ENCODE data around the gene DNAH5. TPM values are rescaled to one million over a fixed set of nuclear protein-coding genes. Genes with fewer than 3 reads are reported as not detected.
A peak's percentile ranks its signal among the peaks of the same experiment; 100 is the strongest.

The DNAH5 gene
- total RNA-seq, 6 experiments from 2014 or later = 1.1 to 1.9 (median 1.3) TPM

GRCh38 chr5:13673511-13673910 lies 271.0 kb downstream of the DNAH5 start:
- no peak for TF ChIP-seq CTCF (IDR thresholded peaks at IDR 0.05)
- H3K4me1 Mint-ChIP-seq (ENCODE audit: low read depth) = no peaks in the 10 kb centered on the region
- no peak for DNase-seq

GRCh38 chr5:13664377-13664776 lies 280.1 kb downstream of the DNAH5 start:
- H3K27me3 Mint-ChIP-seq (ENCODE audit: insufficient read depth) = no peaks in the 10 kb centered on the region; the same call in none of the 2 replicates
- peak overlapping the region; percentile 47 for H3K4me3 Mint-ChIP-seq
- H3K36me3 Mint-ChIP-seq (ENCODE audit: low read depth) = no peaks in the 10 kb centered on the region
- peaks cover 3% of the 10 kb centered on the region; the same call in 1 of the 2 replicates for H3K9me3 Mint-ChIP-seq
- no peak for TF ChIP-seq CTCF (IDR thresholded peaks at IDR 0.05)
- H3K27ac Mint-ChIP-seq = peak overlapping the region; percentile 82
- peaks cover 37% of the 10 kb centered on the region for H3K4me1 Mint-ChIP-seq (ENCODE audit: low read depth)
- DNase-seq = peak; percentile 85

More at GRCh38 chr5:13673511-13673910, 271.0 kb downstream of the DNAH5 start:
- H3K36me3 Mint-ChIP-seq (ENCODE audit: low read depth) = no peaks in the 10 kb centered on the region
- no peak overlapping the region for H3K27ac Mint-ChIP-seq
- no peaks in the 10 kb centered on the region for H3K9me3 Mint-ChIP-seq
- H3K4me3 Mint-ChIP-seq = no peak overlapping the region
- H3K27me3 Mint-ChIP-seq (ENCODE audit: insufficient read depth) = no peaks in the 10 kb centered on the region; the same call in 1 of the 2 replicates

- DNase-seq = no peak
- no peak overlapping the region for H3K27ac Mint-ChIP-seq
- no peak for TF ChIP-seq CTCF (IDR thresholded peaks at IDR 0.05)
- H3K27me3 Mint-ChIP-seq (ENCODE audit: insufficient read depth) = no peaks in the 10 kb centered on the region; the same call in 1 of the 2 replicates
- H3K9me3 Mint-ChIP-seq = peaks cover 3% of the 10 kb centered on the region; the same call in 1 of the 2 replicates
- no peak overlapping the region for H3K4me3 Mint-ChIP-seq
- H3K4me1 Mint-ChIP-seq (ENCODE audit: low read depth) = peaks cover 46% of the 10 kb centered on the region
- no peaks in the 10 kb centered on the region for H3K36me3 Mint-ChIP-seq (ENCODE audit: low read depth)
Measured at GRCh38 chr5:13662626-13663025, 281.9 kb downstream of the DNAH5 start.

GRCh38 chr5:13661272-13661671 lies 283.2 kb downstream of the DNAH5 start:
- no peak overlapping the region for H3K27ac Mint-ChIP-seq
- peaks cover 2% of the 10 kb centered on the region; the same call in 1 of the 2 replicates for H3K9me3 Mint-ChIP-seq
- H3K4me1 Mint-ChIP-seq (ENCODE audit: low read depth) = peaks cover 46% of the 10 kb centered on the region
- no peaks in the 10 kb centered on the region for H3K36me3 Mint-ChIP-seq (ENCODE audit: low read depth)
- no peak for DNase-seq
- no peak overlapping the region for H3K4me3 Mint-ChIP-seq
- TF ChIP-seq CTCF (IDR thresholded peaks at IDR 0.05) = no peak
- no peaks in the 10 kb centered on the region; the same call in 1 of the 2 replicates for H3K27me3 Mint-ChIP-seq (ENCODE audit: insufficient read depth)

- DNase-seq = peak; percentile 25
- no peak overlapping the region for H3K27ac Mint-ChIP-seq
- no peaks in the 10 kb centered on the region; the same call in 1 of the 2 replicates for H3K9me3 Mint-ChIP-seq
- no peaks in the 10 kb centered on the region; the same call in 1 of the 2 replicates for H3K27me3 Mint-ChIP-seq (ENCODE audit: insufficient read depth)
- peaks cover 44% of the 10 kb centered on the region for H3K4me1 Mint-ChIP-seq (ENCODE audit: low read depth)
- TF ChIP-seq CTCF (IDR thresholded peaks at IDR 0.05) = peak; percentile 57; the same call in 1 of the 2 replicates
- H3K4me3 Mint-ChIP-seq = no peak overlapping the region
- no peaks in the 10 kb centered on the region for H3K36me3 Mint-ChIP-seq (ENCODE audit: low read depth)
Measured at GRCh38 chr5:13660072-13660471, 284.4 kb downstream of the DNAH5 start.

All from HFFc6 (cell line).